MG63 (cell line): Measurements from ENCODE around the gene PON2. TPM values are rescaled to one million over a fixed set of nuclear protein-coding genes. Genes with fewer than 3 reads are reported as not detected.
"Not testable (repeated sequence)": the region's sequence is repeated elsewhere in the genome, so short reads cannot be mapped to it uniquely, and the experiment has no call there.

ENCODE experiments used
- DNase-seq: peaks from one replicate; pipeline ENCODE4 v3.0.0-alpha.2; 2020
- H3K27me3 ChIP-seq: fragments of 250-450 bp; sonication (Bioruptor Pico); 2 replicates; pipeline ENCODE4 v1.5.1; 2020; ENCODE audit warnings: mild to moderate bottlenecking, moderate library complexity
- H3K36me3 ChIP-seq: fragments of 250-450 bp; sonication (Bioruptor Pico); 2 replicates; pipeline ENCODE4 v1.5.1; 2020; ENCODE audit warnings: mild to moderate bottlenecking, moderate library complexity
- H3K4me3 ChIP-seq: fragments of 250-450 bp; sonication (Bioruptor Pico); 2 replicates; pipeline ENCODE4 v1.5.1; 2020; ENCODE audit warnings: mild to moderate bottlenecking, moderate library complexity
- H3K9me3 ChIP-seq: fragments of 250-450 bp; sonication (Bioruptor Pico); 2 replicates; pipeline ENCODE4 v1.5.1; 2020; ENCODE audit warnings: mild to moderate bottlenecking, moderate library complexity
- total RNA-seq: library from RNA; depleted of rRNA; stranded (reverse); fragments of >200 nt; shearing (Covaris generic); gene quantifications from 2 replicates; pipeline ENCODE4 v1.2.3, GENCODE V29; 2014; ENCODE audit warnings: low replicate concordance

Gene PON2
- total RNA-seq, 1 experiment from 2014 or later, result 38.7 TPM

GRCh38 chr7:95460653-95461052 is 25.8 kb upstream of the PON2 start:
- not testable (repeated sequence) for H3K36me3 ChIP-seq, H3K27me3 ChIP-seq, H3K9me3 ChIP-seq, H3K4me3 ChIP-seq, DNase-seq

DNA sequence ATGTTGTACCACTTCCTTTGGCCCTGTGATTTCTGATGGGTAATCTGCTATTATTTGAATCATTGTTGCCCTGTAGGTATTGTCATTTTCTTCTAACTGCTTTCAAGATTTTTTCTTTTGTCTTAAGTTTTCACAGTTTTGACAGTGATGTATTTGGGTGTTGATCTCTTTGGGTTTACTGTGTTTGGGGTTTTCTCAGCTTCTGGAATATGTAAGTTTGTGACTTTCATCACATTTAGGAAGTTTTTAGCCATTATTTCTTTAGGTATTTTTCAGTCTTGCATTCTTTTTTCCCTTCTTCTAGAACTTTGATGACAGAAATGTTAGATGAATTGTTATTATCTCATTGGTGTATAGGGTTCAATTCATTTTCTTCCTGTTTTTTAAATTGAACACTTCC is 23.1 kb upstream of the PON2 start:
- Histone ChIP-seq H3K9me3 (no peaks in the 10 kb centered on the region), H3K27me3 (no peaks in the 10 kb centered on the region), H3K4me3 (no peak overlapping the region), H3K36me3 (no peaks in the 10 kb centered on the region)
- DNase-seq, result no peak

GRCh38 chr7:95454438-95455045 is 19.7 kb upstream of the PON2 start:
- no peaks in the 10 kb centered on the region for H3K9me3 ChIP-seq
- H3K4me3 ChIP-seq, result no peak overlapping the region
- H3K27me3 ChIP-seq, result no peaks in the 10 kb centered on the region
- DNase-seq, result no peak
- no peaks in the 10 kb centered on the region for H3K36me3 ChIP-seq

DNA sequence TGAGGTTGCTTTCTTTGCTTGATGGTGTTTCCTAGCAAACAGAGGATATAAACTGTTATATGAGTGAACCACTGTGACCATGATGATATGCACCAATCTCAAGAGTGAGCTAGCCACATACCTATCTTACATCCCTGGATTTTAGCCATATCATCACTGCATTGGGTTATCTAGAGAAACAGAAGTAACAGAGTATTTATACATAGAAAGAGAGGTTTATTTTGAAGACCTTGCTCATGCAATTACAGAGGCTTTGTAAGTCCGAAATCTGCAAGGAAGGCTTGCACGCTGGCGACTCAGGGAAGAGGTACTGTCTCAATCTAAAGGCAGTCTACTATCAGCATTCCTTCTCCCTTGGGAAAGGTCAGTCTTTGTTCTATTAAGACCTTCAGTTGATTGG is 11.8 kb upstream of the PON2 start:
- H3K9me3 ChIP-seq, result no peaks in the 10 kb centered on the region

DNA sequence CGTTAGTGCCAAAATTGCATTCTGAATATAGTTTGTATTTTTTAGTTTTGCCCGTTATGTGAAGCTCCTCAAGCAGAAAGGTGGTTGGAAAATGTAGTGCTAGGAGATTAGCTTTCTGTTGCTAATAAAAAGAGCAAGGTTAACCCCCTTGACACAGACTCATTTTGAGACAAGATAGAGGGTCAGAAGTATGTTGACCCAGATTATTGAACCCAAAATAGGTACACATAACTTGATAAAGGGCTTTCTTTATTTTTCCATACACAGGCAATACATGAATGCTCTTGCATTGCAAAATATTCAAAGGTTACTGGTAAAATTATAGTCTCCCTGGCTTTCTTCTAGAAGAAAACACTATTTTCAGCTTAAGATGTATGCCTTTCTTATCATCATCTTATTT is 10.0 kb upstream of the PON2 start:
- Histone ChIP-seq H3K36me3 (no peaks in the 10 kb centered on the region), H3K4me3 (no peak overlapping the region), H3K9me3 (no peaks in the 10 kb centered on the region), H3K27me3 (no peaks in the 10 kb centered on the region)
- DNase-seq, result no peak

More for the DNA sequence above, 11.8 kb upstream of the PON2 start:
- H3K4me3 ChIP-seq, result no peak overlapping the region
- no peaks in the 10 kb centered on the region for H3K36me3 ChIP-seq
- DNase-seq, result no peak
- no peaks in the 10 kb centered on the region for H3K27me3 ChIP-seq

DNA sequence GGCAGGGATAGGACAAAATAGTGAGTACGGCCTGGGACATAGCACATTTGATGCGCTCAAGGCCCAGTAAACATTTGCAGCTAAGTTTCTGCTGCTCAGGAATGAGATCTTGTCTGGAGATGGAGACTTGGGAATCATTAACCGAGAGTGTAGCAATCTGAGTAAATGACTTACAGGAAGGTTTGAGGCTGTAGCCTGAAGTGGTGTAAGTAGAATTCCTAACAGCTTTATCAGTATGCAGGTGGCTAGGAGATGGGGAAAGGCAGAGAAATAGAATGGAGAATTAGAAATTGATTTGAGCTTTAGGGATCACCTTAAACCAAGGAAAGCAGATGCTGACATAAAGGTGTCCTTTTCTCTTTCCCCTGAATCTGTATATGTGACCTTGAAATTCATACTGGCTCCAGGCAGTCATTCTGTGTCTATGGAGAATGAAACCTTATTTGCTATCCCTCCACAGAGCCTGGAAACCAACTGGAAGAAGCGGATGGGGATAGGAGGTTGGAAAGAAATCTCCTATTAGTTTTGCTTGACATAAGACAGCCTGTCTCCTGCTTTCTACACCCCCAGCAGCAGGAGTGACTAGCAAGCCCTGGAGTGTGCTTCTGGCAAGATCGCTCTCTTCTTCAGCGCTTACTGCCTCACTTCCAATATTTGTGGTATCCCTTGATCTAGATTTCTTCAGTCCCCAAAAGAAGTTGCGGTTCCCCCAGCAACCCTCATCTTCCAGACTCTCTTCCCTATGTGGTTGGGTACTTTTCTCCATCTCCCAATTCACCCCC is 6.4 kb upstream of the PON2 start:
- DNase-seq, result no peak
- no peaks in the 10 kb centered on the region for H3K9me3 ChIP-seq
- H3K4me3 ChIP-seq, result no peak overlapping the region
- H3K27me3 ChIP-seq, result no peaks in the 10 kb centered on the region
- H3K36me3 ChIP-seq, result no peaks in the 10 kb centered on the region

DNA sequence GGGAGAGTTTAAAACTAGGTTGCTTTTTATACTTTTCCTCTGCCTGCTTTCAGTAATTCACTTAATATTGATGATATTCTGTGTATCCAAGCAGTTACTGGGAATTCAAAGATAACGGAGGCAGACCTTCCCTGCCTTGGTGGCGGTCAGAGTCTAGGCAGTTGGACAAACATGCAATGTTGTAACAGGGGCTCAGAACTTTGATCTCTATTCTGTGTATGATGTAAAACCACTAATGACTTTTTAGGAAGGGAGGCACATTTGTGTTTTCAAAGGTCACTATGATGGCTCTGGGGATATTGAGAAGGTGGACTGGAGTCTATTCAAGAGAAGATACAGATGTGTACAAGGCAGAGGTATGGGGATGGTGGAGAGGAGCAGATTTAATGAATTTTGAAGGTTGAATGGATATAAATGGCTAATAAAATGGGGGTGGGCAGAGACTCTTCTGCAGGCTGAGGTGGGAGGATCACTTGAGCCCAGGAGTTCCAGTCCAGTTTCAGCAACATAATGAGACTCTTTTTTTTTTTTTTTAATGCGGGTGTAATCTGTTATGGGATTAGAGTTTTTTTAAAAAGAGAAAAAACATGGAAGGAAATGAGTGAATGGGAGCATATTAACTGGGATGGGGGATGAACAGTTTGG is 5.7 kb upstream of the PON2 start:
- Histone ChIP-seq H3K27me3 (no peaks in the 10 kb centered on the region), H3K9me3 (no peaks in the 10 kb centered on the region), H3K36me3 (no peaks in the 10 kb centered on the region), H3K4me3 (no peak overlapping the region)
- no peak for DNase-seq

DNA sequence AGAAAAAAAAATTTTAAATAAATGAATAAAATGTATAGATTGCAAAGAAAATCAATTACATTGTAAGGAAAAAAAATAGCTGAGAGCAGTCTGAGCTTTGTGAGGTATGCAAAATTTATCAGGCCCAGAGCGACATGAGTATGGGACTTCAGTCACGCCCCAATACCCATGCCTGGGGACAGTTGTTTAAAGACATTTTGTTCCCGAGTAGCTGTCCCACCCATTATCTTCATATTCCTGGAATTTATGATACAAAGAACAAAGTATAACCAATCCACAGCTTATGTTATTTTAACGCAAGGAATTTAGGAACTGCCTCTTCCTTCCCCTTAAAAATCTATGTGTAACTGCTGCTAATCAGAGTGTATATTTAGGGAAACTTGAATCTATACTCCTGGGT is 1.6 kb upstream of the PON2 start:
- no peak for DNase-seq

GRCh38 chr7:95435422-95435780 is 573 bp upstream of the PON2 start:
- H3K9me3 ChIP-seq, result no peaks in the 10 kb centered on the region
- no peaks in the 10 kb centered on the region for H3K36me3 ChIP-seq
- H3K27me3 ChIP-seq, result no peaks in the 10 kb centered on the region
- peak overlapping the region; percentile 69 for H3K4me3 ChIP-seq
- no peak for DNase-seq

More for the DNA sequence above, 1.6 kb upstream of the PON2 start:
- Histone ChIP-seq H3K27me3 (no peaks in the 10 kb centered on the region), H3K9me3 (no peaks in the 10 kb centered on the region), H3K36me3 (no peaks in the 10 kb centered on the region), H3K4me3 (no peak overlapping the region)

- H3K27me3 ChIP-seq, result no peaks in the 10 kb centered on the region
- no peaks in the 10 kb centered on the region for H3K9me3 ChIP-seq
- DNase-seq, result no peak
- H3K36me3 ChIP-seq, result no peaks in the 10 kb centered on the region
- H3K4me3 ChIP-seq, result peak overlapping the region; percentile 69
These were observed 774 bp downstream of the PON2 start for GRCh38 chr7:95433952-95434556.

DNA sequence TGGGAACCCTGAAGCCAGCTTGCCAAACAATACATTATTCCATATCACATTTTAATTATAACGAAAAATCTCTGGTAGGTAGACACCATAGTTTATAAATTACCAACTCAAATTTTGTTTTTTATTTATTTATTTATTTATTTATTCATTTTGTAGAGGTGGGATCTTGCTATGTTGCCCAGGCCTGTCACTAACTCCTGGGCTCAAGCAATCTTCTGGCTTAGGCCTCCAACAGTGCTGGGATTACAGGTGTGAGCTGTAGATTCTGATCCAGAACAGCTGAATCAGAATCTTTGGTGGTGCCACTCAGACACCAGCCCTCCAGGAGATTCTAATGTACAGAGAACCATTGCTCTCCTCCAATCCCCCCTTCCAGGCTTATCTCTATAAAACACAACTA is 1.7 kb downstream of the PON2 start:
- DNase-seq, result no peak
- Histone ChIP-seq H3K27me3 (no peaks in the 10 kb centered on the region), H3K4me3 (no peak overlapping the region), H3K36me3 (no peaks in the 10 kb centered on the region), H3K9me3 (no peaks in the 10 kb centered on the region)

- Histone ChIP-seq H3K36me3 (no peaks in the 10 kb centered on the region), H3K9me3 (no peaks in the 10 kb centered on the region), H3K4me3 (no peak overlapping the region), H3K27me3 (no peaks in the 10 kb centered on the region)
- no peak for DNase-seq
These were observed 2.2 kb downstream of the PON2 start for GRCh38 chr7:95432606-95433005.

DNA sequence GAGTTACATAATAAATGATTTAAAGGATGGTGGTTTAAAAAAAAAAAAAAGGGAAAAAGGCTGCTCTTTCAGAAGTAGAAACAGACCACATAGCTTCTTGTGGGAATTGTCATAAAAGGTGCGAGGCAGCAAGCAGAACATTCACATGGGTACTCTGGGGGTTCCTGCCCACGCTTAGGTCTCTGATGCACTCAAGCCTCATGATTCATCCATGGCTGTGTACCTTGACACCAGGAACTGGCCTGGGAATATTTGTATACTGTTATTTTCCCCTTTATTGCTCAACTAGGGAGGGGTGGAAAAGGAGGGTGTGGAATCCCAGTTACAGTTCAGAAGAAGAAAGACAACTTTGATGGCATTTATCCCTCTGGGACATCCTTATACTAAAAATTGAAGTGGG is 4.0 kb downstream of the PON2 start:
- no peaks in the 10 kb centered on the region for H3K36me3 ChIP-seq
- H3K27me3 ChIP-seq, result no peaks in the 10 kb centered on the region
- no peak for DNase-seq
- H3K9me3 ChIP-seq, result no peaks in the 10 kb centered on the region
- H3K4me3 ChIP-seq, result no peak overlapping the region

GRCh38 chr7:95429241-95429990 is 5.4 kb downstream of the PON2 start:
- no peaks in the 10 kb centered on the region for H3K27me3 ChIP-seq
- no peak for DNase-seq
- no peaks in the 10 kb centered on the region for H3K9me3 ChIP-seq
- no peak overlapping the region for H3K4me3 ChIP-seq
- no peaks in the 10 kb centered on the region for H3K36me3 ChIP-seq

- H3K9me3 ChIP-seq, result no peaks in the 10 kb centered on the region
- H3K27me3 ChIP-seq, result no peaks in the 10 kb centered on the region
- DNase-seq, result no peak
- no peak overlapping the region for H3K4me3 ChIP-seq
- H3K36me3 ChIP-seq, result no peaks in the 10 kb centered on the region
These were observed 6.8 kb downstream of the PON2 start for GRCh38 chr7:95427914-95428516.

GRCh38 chr7:95427166-95427565 is 7.7 kb downstream of the PON2 start:
- DNase-seq, result no peak
- H3K27me3 ChIP-seq, result no peaks in the 10 kb centered on the region
- H3K9me3 ChIP-seq, result no peaks in the 10 kb centered on the region
- no peak overlapping the region for H3K4me3 ChIP-seq
- H3K36me3 ChIP-seq, result no peaks in the 10 kb centered on the region; the same call in 1 of the 2 replicates
